Measurements from ENCODE around the gene HSD17B13. TPM values are rescaled to one million over a fixed set of nuclear protein-coding genes. Genes with fewer than 3 reads are reported as not detected.

The HSD17B13 gene
- total RNA-seq, 1 experiment from 2014 or later, result not detected

- H3K9me3 Mint-ChIP-seq, result no peaks in the 10 kb centered on the region
- POLR2A ChIA-PET, result no interaction called here
- no peak for ATAC-seq
These were observed 17.1 kb downstream of the HSD17B13 start for GRCh38 chr4:87305562-87305961.

GRCh38 chr4:87304745-87305432, 17.8 kb downstream of the HSD17B13 start:
- Mint-ChIP-seq H3K9me3 (no peaks in the 10 kb centered on the region), H3K4me3 (no peak overlapping the region), H3K36me3 (no peaks in the 10 kb centered on the region), H3K27ac (no peak overlapping the region), H3K4me1 (no peaks in the 10 kb centered on the region), H3K27me3 (ENCODE audit: low read depth) (no peaks in the 10 kb centered on the region)
- CTCF ChIA-PET, result no interaction called here
- ATAC-seq (no peak), DNase-seq (ENCODE audit: low spot score) (no peak)
- TF ChIP-seq ETV6 (CRISPR knock-in tag; IDR thresholded peaks at IDR 0.05) (no peak), NFATC4 (CRISPR knock-in tag; IDR thresholded peaks at IDR 0.05) (no peak), CBFB (CRISPR knock-in tag; IDR thresholded peaks at IDR 0.05; ENCODE audit: low read depth) (no peak), ZNF121 (CRISPR knock-in tag; IDR thresholded peaks at IDR 0.05) (no peak), NR2C2 (CRISPR knock-in tag; IDR thresholded peaks at IDR 0.05) (no peak), NR3C1 (CRISPR knock-in tag; conservative IDR thresholded peaks at IDR 0.05; ENCODE audit: low read depth) (no peak), OVOL2 (CRISPR knock-in tag; IDR thresholded peaks at IDR 0.05; ENCODE audit: borderline replicate concordance) (no peak), E2F5 (CRISPR knock-in tag; IDR thresholded peaks at IDR 0.05) (no peak), CREM (CRISPR knock-in tag; IDR thresholded peaks at IDR 0.05) (no peak), TCF7 (CRISPR knock-in tag; IDR thresholded peaks at IDR 0.05; ENCODE audit: low read depth) (no peak), ZBTB21 (CRISPR knock-in tag; IDR thresholded peaks at IDR 0.05; ENCODE audit: borderline replicate concordance) (no peak), ERG (CRISPR knock-in tag; IDR thresholded peaks at IDR 0.05) (no peak), TEAD4 (CRISPR knock-in tag; IDR thresholded peaks at IDR 0.05) (no peak), ARID4B (CRISPR knock-in tag; IDR thresholded peaks at IDR 0.05; ENCODE audit: borderline replicate concordance) (no peak), JUN (CRISPR knock-in tag; IDR thresholded peaks at IDR 0.05) (no peak), FOXK1 (CRISPR knock-in tag; IDR thresholded peaks at IDR 0.05) (no peak)
- POLR2A ChIA-PET, result no interaction called here

More at GRCh38 chr4:87305562-87305961, 17.1 kb downstream of the HSD17B13 start:
- Mint-ChIP-seq H3K4me3 (no peak overlapping the region), H3K27ac (no peak overlapping the region), H3K36me3 (no peaks in the 10 kb centered on the region), H3K27me3 (ENCODE audit: low read depth) (no peaks in the 10 kb centered on the region), H3K4me1 (no peaks in the 10 kb centered on the region)
- TF ChIP-seq ZNF396 (CRISPR knock-in tag; IDR thresholded peaks at IDR 0.05; ENCODE audit: borderline replicate concordance), result no peak
- TF ChIP-seq, protein P1, sequence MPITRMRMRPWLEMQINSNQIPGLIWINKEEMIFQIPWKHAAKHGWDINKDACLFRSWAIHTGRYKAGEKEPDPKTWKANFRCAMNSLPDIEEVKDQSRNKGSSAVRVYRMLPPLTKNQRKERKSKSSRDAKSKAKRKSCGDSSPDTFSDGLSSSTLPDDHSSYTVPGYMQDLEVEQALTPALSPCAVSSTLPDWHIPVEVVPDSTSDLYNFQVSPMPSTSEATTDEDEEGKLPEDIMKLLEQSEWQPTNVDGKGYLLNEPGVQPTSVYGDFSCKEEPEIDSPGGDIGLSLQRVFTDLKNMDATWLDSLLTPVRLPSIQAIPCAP (CRISPR knock-in tag; IDR thresholded peaks at IDR 0.05), result no peak
- TF ChIP-seq TEAD4 (CRISPR knock-in tag; IDR thresholded peaks at IDR 0.05), result no peak
- no peak for TF ChIP-seq ESRRA (CRISPR knock-in tag; IDR thresholded peaks at IDR 0.05; ENCODE audit: borderline replicate concordance)
- no peak for DNase-seq (ENCODE audit: low spot score)
- CTCF ChIA-PET, result no interaction called here

Data from WTC11 (cell line).